Activated T-helper 1 cell treated with anti-CD3 and anti-CD28 coated beads, Interleukin-12 subunit alpha, Interleukin-12 subunit beta, Interleukin-2, Interleukin-4 antibody, amounts not matched to agents 30 ng/mL and 10 ng/mL and 1 ng/mL, durations not matched to agents 14 hours and 24 hours and 36 hours (primary cell): ENCODE measurements around the gene IRAK2. TPM values are rescaled to one million over a fixed set of nuclear protein-coding genes. Genes with fewer than 3 reads are reported as not detected.
A peak's percentile ranks its signal among the peaks of the same experiment; 100 is the strongest.
"Not testable (repeated sequence)": the region's sequence is repeated elsewhere in the genome, so short reads cannot be mapped to it uniquely, and the experiment has no call there.

Experiments
- DNase-seq: peaks from one replicate; pipeline ENCODE4 v3.0.0; 2021; ENCODE audit warnings: low spot score
- H3K27ac Mint-ChIP-seq: one replicate; pipeline ENCODE4 v1.8.0; 2021; ENCODE audit warnings: mild to moderate bottlenecking, mixed read lengths
- H3K27me3 Mint-ChIP-seq: one replicate; pipeline ENCODE4 v1.8.0; 2022; ENCODE audit warnings: mild to moderate bottlenecking, moderate library complexity, mixed read lengths; ENCODE audit not compliant: insufficient read depth
- H3K36me3 Mint-ChIP-seq: one replicate; pipeline ENCODE4 v1.8.0; 2021; ENCODE audit warnings: low read depth, mixed read lengths
- H3K4me1 Mint-ChIP-seq: one replicate; pipeline ENCODE4 v1.8.0; 2021; ENCODE audit warnings: low read depth, mixed read lengths
- H3K4me3 Mint-ChIP-seq: one replicate; pipeline ENCODE4 v1.8.0; 2021; ENCODE audit warnings: mild to moderate bottlenecking, moderate library complexity, mixed read lengths
- H3K9me3 Mint-ChIP-seq: one replicate; pipeline ENCODE4 v1.8.0; 2021; ENCODE audit warnings: mixed read lengths
- intact Hi-C: fragments of 100-400 bp; cut with micrococcal nuclease; formaldehyde crosslinking; loops from one replicate; pipeline ENCODE4 v1.15.1; 2024
- total RNA-seq: library from RNA; stranded (reverse); gene quantifications from 2 replicates; pipeline ENCODE4 v1.2.3, GENCODE V29; 2022

The IRAK2 gene, protein sequence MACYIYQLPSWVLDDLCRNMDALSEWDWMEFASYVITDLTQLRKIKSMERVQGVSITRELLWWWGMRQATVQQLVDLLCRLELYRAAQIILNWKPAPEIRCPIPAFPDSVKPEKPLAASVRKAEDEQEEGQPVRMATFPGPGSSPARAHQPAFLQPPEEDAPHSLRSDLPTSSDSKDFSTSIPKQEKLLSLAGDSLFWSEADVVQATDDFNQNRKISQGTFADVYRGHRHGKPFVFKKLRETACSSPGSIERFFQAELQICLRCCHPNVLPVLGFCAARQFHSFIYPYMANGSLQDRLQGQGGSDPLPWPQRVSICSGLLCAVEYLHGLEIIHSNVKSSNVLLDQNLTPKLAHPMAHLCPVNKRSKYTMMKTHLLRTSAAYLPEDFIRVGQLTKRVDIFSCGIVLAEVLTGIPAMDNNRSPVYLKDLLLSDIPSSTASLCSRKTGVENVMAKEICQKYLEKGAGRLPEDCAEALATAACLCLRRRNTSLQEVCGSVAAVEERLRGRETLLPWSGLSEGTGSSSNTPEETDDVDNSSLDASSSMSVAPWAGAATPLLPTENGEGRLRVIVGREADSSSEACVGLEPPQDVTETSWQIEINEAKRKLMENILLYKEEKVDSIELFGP
- total RNA-seq = 8.1 and 8.6 TPM in 2 replicates

DNA sequence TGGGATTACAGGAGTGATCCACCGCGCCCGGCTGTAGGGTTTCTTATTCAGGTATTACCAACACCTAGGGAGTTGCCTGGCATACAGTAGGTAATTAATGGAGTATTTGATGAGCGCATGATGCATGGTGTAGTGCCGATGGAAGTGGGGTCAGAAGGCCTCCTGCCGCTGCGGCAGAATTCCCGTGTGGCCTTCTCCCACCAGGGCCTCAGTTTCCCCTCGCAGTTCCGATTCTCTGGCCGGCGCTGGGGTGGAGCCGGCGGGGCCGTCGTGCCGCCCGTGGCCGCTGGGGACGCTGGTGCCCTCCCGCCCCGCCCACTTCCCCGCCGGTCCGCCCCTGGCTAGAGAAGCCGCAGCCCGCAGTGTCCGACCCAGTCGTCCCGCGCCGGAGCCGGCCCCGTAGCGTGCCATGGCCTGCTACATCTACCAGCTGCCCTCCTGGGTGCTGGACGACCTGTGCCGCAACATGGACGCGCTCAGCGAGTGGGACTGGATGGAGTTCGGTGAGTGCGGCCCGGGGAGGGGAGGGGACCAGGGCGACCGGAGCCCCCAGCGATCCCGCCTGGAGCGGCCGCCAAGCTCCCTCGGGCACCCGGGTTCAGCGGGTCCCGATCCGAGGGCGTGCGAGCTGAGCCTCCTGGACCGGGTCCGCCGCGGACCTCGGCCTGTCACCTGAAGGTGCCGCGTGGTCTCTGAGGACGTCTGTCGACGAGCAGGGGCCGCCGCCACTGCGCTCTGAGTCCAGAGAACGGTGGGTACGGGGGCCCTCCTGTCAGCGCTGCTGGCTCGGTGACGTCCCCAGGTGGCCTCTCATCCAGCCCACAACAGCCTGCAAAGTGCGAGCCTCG is at the start of gene IRAK2:
Gene IRAK2, plus strand, starts transcription at position 374 of the 848 bp plus-strand sequence. Its CDS starts 36 bp downstream, at position 410.
- DNase-seq = peak; percentile 51
- Mint-ChIP-seq H3K4me3 (peak within 1 kb of the TSS; percentile 82), H3K9me3 (peaks cover 8% of the 10 kb centered on the region), H3K4me1 (peaks cover 35% of the 10 kb centered on the region), H3K36me3 (peaks cover 9% of the 10 kb centered on the region), H3K27me3 (no peaks in the 10 kb centered on the region), H3K27ac (peak within 1 kb of the TSS; percentile 44)
- intact Hi-C loops = loop anchor here (1.0 to 2.0 kb wide), 5 partner anchors 23 to 78 kb away; partner anchors contain the start of gene VHL

DNA sequence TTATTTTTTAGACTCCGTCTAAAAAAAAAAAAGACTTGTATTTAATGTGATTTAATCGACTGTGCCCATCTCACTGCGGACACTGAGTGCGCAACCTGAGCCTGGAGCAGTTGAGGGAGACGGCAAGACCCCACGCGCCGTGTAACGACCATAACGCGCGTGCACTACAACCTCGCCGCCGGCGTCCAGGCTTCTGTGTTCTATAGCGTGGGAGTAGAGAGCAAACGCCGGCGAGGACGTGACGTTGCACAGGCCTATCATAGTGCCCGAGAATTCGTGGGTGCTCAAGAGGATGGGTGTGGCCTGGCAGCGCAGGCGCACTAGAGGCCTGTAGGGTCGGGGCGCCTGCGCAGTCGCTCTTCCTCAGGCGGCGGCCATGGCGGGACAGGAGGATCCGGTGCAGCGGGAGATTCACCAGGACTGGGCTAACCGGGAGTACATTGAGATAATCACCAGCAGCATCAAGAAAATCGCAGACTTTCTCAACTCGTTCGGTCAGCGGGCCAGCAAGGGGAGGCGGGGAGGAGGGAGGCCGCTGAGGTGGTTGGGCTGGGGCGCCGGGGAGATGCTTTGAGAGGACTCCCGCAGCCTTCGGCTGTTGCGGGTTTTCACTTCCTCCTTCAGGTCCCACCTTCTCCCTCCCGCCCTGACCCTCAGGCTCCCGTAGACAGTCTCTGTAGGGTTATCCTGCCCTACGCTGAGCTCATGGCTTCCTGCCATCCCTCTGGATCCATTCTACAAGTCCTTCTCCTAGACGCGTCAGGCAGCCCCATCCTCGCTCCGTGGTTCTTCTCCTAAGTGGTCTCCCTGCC is 49.2 kb upstream of the IRAK2 start, which contains the start of gene BRK1:
Gene BRK1, plus strand, starts transcription at position 350 of the 812 bp plus-strand sequence. Its CDS starts 27 bp downstream, at position 377.
- peak within 1 kb of the TSS; percentile 99 for H3K4me3 Mint-ChIP-seq

DNA sequence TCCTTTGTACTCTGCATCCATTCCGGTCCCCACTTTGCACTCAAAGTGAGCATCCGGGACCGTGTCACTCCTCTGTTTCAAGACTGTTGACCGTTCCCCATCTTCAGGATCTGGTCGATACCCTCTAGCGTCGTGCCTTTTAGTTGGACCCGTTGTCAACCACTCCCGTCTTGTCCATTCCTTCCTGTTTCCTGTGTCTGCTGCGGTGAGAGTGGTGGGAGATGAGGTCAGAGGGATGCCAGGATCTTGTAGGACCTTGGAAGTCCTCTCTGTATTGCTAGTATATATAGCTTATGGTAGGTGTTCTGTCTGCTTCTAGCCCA is 48.6 kb upstream of the IRAK2 start:
- Mint-ChIP-seq H3K4me1 (peaks cover 37% of the 10 kb centered on the region), H3K4me3 (peak overlapping the region; percentile 99), H3K36me3 (peaks cover 22% of the 10 kb centered on the region), H3K27ac (peak overlapping the region; percentile 96), H3K27me3 (peaks cover 2% of the 10 kb centered on the region), H3K9me3 (no peaks in the 10 kb centered on the region)
- intact Hi-C loops = loop anchor here (1.0 to 10.0 kb wide), 4 partner anchors 49 to 754 kb away; partner anchors contain the start of genes IRAK2, RPUSD3 and THUMPD3
- no peak for DNase-seq

More for the DNA sequence above, 49.2 kb upstream of the IRAK2 start, which contains the start of gene BRK1:
- intact Hi-C loops = loop anchor here (1.0 to 10.0 kb wide), 15 partner anchors 26 to 753 kb away; partner anchors contain the start of genes ARPC4, BRPF1, CRELD1 and FANCD2
- peak within 1 kb of the TSS; percentile 96 for H3K27ac Mint-ChIP-seq
- H3K36me3 Mint-ChIP-seq = peaks cover 18% of the 10 kb centered on the region
- peak; percentile 90 for DNase-seq
- H3K27me3 Mint-ChIP-seq = peaks cover 2% of the 10 kb centered on the region
- H3K9me3 Mint-ChIP-seq = no peaks in the 10 kb centered on the region
- peaks cover 31% of the 10 kb centered on the region for H3K4me1 Mint-ChIP-seq

DNA sequence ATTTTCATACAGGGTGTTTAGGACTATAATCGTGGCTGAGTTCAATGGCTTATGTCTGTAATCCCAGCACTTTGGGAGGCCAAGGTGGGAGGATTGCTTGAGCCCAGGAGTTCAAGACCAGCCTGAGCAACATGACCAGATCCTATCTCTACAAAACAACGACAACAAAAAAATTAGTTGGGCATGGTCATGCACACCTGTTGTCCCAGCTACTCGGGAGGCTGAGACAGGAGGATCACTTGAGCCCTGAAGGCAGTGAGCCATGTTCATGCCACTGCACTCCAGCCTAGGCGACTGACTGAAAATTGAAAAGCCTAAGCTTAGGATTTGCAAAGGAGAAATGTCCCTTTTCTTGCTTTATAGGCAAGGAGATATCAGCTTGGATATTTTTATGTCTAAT is 47.8 kb upstream of the IRAK2 start:
- intact Hi-C loops = loop anchor here (1.0 to 10.0 kb wide), 4 partner anchors 48 to 755 kb away; partner anchors contain the start of genes IRAK2, RPUSD3 and THUMPD3
- DNase-seq = no peak
- Mint-ChIP-seq H3K4me1 (peaks cover 39% of the 10 kb centered on the region), H3K36me3 (peaks cover 25% of the 10 kb centered on the region), H3K27me3 (peaks cover 2% of the 10 kb centered on the region), H3K27ac (peak overlapping the region; percentile 96), H3K9me3 (no peaks in the 10 kb centered on the region), H3K4me3 (peak overlapping the region; percentile 99)

DNA sequence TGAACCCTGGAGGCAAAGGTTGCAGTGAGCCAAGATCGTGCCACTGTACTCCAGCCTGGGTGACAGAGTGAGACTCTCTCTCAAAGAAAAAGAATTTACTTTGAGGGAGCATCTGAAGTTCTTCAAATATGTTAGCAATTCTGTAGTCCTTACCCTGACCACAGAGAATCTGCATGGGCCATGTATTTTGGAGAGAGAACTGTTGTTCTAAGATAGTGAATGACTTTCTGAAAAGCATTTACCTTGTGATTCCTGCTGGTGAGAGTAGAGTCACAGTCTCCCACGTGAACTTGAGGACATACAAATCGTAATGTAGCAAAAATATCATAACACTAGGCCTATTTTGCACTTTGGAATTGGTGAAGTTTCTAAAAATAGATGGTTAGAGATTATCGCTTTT is 45.3 kb upstream of the IRAK2 start:
- peaks cover 33% of the 10 kb centered on the region for H3K36me3 Mint-ChIP-seq
- no peak overlapping the region for H3K27ac Mint-ChIP-seq
- DNase-seq = no peak
- H3K27me3 Mint-ChIP-seq = peaks cover 2% of the 10 kb centered on the region
- peaks cover 47% of the 10 kb centered on the region for H3K4me1 Mint-ChIP-seq
- intact Hi-C loops = loop anchor here (5.0 to 10.0 kb wide), 2 partner anchors 275 to 757 kb away; partner anchors contain the start of genes RPUSD3 and THUMPD3
- H3K4me3 Mint-ChIP-seq = no peak overlapping the region
- no peaks in the 10 kb centered on the region for H3K9me3 Mint-ChIP-seq

DNA sequence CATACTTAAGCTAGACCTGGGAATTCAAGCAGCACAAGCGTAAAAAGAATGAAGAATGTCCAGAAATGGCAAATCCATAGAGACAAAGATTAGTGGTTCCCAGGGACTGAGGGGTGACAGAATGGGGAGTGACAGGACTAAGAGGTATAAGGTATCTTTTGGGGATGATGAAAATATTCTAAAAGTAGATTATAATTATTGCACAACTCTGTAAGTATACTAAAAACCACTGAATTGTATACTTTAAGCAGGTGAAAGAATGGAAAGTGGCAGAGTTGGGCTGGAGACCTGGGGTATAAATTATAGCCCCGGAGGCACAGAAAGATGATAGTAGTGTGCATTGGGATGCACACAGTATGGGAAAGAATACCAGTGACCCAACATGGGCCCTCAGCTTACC is 43.7 kb upstream of the IRAK2 start:
- Mint-ChIP-seq H3K27ac (no peak overlapping the region), H3K9me3 (no peaks in the 10 kb centered on the region), H3K4me1 (peaks cover 41% of the 10 kb centered on the region), H3K4me3 (no peak overlapping the region), H3K36me3 (peaks cover 43% of the 10 kb centered on the region), H3K27me3 (no peaks in the 10 kb centered on the region)
- no peak for DNase-seq
- intact Hi-C loops = no loop called here

DNA sequence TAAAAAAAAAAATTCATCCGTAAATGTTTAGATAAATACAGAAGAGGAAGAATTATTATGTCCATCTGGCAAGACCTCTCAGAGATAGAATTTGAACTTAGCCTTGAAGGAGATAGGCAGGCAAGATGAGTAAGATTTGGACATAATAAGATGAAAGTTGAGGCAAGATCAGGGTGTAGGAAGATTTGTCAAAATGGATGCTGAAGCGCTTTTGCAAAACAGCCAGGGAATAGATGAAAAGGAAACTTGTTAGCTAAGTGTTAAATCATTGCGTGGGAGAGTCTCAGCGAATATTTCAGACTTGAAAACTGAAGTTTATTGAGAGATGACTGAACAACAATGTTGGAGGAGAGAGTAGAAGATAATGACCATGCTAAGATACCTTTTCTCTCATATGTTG is 42.0 kb upstream of the IRAK2 start:
- Mint-ChIP-seq H3K4me1 (peaks cover 32% of the 10 kb centered on the region), H3K4me3 (no peak overlapping the region), H3K27ac (peak overlapping the region; percentile 73), H3K36me3 (peaks cover 49% of the 10 kb centered on the region), H3K27me3 (no peaks in the 10 kb centered on the region), H3K9me3 (no peaks in the 10 kb centered on the region)
- intact Hi-C loops = no loop called here
- DNase-seq = no peak

DNA sequence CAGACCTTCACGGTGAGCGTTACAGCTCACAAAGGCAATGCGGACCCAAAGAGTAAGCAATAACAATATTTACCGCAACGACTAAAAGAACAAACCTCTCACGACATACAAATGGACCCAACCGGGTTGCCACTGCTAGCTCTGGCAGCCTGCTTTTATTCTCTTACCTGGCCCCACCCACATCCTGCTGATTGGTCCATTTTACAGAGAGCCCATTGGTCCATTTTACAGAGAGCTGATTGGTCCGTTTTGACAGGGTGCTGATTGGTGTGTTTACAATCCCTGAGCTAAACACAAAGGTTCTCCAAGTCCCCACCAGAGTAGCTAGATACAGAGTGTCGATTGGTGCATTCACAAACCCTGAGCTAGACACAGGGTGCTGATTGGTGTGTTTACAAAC is 28.8 kb upstream of the IRAK2 start:
- DNase-seq, H3K4me1 Mint-ChIP-seq, H3K36me3 Mint-ChIP-seq, H3K9me3 Mint-ChIP-seq, H3K27ac Mint-ChIP-seq, intact Hi-C loops, H3K27me3 Mint-ChIP-seq, H3K4me3 Mint-ChIP-seq: not testable (repeated sequence)

DNA sequence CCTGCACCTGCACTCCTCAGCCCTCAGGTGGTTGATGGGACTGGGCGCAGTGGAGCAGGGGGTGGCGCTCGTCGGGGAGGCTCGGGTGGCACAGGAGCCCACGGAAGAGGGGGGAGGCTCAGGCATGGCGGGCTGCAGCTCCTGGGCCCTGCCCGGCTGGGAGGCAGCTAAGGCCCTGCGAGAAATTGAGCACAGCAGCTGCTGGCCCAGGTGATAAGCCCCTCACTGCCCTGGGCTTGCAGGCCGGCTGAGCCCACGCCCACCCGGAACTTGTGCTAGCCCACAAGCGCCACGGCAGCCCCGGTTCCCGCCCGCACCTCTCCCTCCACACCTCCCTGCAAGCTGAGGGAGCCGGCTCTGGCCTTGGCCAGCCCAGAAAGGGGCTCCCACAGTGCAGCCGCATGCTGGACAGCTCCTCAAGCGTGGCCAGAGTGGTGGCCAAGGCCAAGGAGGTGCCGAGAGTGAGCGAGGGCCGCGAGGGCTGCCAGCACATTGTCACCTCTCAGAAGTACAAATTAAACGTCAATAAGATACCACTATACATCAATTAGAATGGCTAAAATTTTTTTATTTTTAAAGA is 28.2 kb upstream of the IRAK2 start:
- no peaks in the 10 kb centered on the region for H3K27me3 Mint-ChIP-seq
- H3K9me3 Mint-ChIP-seq = no peaks in the 10 kb centered on the region
- intact Hi-C loops = no loop called here
- H3K4me3 Mint-ChIP-seq = no peak overlapping the region
- no peak for DNase-seq
- peaks cover 9% of the 10 kb centered on the region for H3K4me1 Mint-ChIP-seq
- H3K36me3 Mint-ChIP-seq = no peaks in the 10 kb centered on the region
- no peak overlapping the region for H3K27ac Mint-ChIP-seq

DNA sequence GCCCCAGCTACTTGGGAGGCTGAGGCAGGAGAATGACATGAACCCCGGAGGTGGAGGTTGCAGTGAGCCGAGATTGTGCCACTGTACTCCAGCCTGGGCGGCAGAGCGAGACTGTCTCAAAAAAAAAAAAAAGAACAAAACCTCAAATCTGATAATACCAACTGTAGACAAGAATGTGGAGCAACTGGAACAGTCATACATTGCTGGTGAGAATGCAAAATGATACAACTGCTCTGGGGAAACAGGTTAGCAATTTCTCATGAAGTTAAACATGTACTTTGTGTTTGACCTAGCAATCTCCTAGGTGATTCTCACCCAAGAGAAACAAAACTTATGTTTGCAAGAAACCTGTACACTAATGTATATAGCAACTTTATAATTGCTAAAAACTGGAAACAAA is 27.5 kb upstream of the IRAK2 start:
- Mint-ChIP-seq H3K36me3 (no peaks in the 10 kb centered on the region), H3K27ac (no peak overlapping the region), H3K9me3 (no peaks in the 10 kb centered on the region), H3K4me1 (peaks cover 9% of the 10 kb centered on the region), H3K27me3 (no peaks in the 10 kb centered on the region), H3K4me3 (no peak overlapping the region)
- DNase-seq = no peak
- intact Hi-C loops = no loop called here

DNA sequence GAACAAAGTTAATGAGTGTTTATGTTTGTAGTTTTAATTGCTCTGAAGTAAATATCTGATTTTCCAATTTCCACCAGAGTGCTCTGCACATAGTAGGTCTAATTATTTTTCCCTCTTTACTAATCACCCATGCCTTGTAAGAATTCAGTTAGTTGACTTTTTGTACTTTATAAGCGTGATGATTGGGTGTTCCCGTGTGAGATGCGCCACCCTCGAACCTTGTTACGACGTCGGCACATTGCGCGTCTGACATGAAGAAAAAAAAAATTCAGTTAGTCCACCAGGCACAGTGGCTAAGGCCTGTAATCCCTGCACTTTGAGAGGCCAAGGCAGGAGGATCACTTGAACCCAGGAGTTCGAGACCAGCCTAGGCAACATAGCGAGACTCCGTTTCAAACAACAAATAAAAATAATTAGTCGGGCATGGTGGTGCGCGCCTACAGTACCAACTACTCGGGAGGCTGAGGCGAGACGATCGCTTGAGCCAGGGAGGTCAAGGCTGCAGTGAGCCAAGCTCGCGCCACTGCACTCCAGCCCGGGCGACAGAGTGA is 23.6 kb upstream of the IRAK2 start:
- H3K4me3 Mint-ChIP-seq = peak overlapping the region; percentile 90
- no peak for DNase-seq
- H3K36me3 Mint-ChIP-seq = peaks cover 9% of the 10 kb centered on the region
- intact Hi-C loops = loop anchor here (1.0 to 5.0 kb wide), 8 partner anchors 23 to 744 kb away; partner anchors contain the start of genes BRK1, FANCD2, IRAK2 and JAGN1
- peak overlapping the region; percentile 85 for H3K27ac Mint-ChIP-seq
- H3K4me1 Mint-ChIP-seq = peaks cover 17% of the 10 kb centered on the region
- H3K27me3 Mint-ChIP-seq = no peaks in the 10 kb centered on the region
- H3K9me3 Mint-ChIP-seq = no peaks in the 10 kb centered on the region
